Measurements from ENCODE around the gene RAB31. TPM values are rescaled to one million over a fixed set of nuclear protein-coding genes. Genes with fewer than 3 reads are reported as not detected.
A peak's percentile ranks its signal among the peaks of the same experiment; 100 is the strongest.

The RAB31 gene
- total and polyA plus RNA-seq, 8 donors, result 1.4 to 28.2 (median 4.5) TPM

GRCh38 chr18:9845256-9845655 is 137.2 kb downstream of the RAB31 start:
- intact Hi-C loops (cut with DNase I), result no loop called here
- Histone ChIP-seq H3K27me3 (no peaks in the 10 kb centered on the region), H3K4me3 (no peak overlapping the region), H3K36me3 (no peaks in the 10 kb centered on the region), H3K9me3 (no peaks in the 10 kb centered on the region), H3K4me1 (peaks cover 0 to 6% (median 0%) of the 10 kb centered on the region in 3 donors), H3K27ac (no peak overlapping the region)
- 83 to 88% methylated on average over 3 of the region's 3 CpGs for WGBS, 2 donors
- TF ChIP-seq CTCF (IDR thresholded peaks at IDR 0.05), result no peak
- ATAC-seq (no peak), FAIRE-seq (no peak), DNase-seq (no peak)

GRCh38 chr18:9846162-9846925 is 138.2 kb downstream of the RAB31 start:
- Histone ChIP-seq H3K4me1 (peaks cover 0 to 6% (median 0%) of the 10 kb centered on the region in 3 donors), H3K27ac (peak overlapping the region in 2 of 4 donors; percentile 59 to 66), H3K4me3 (peak overlapping the region in 2 of 4 donors; percentile 9 to 15), H3K36me3 (no peaks in the 10 kb centered on the region), H3K27me3 (no peaks in the 10 kb centered on the region), H3K9me3 (no peaks in the 10 kb centered on the region)
- FAIRE-seq (no peak), ATAC-seq (peak; percentile 48 to 75 (median 72)), DNase-seq (peak in 1 of 6 donors; percentile 33)
- 17 to 22% methylated on average over 10 of the region's 10 CpGs for WGBS, 2 donors
- no peak for TF ChIP-seq CTCF (IDR thresholded peaks at IDR 0.05)
- intact Hi-C loops (cut with DNase I), result no loop called here

- H3K4me3 ChIP-seq, result no peak overlapping the region
- H3K4me1 ChIP-seq, result peaks cover 0 to 6% (median 0%) of the 10 kb centered on the region in 3 donors
- H3K27me3 ChIP-seq, result no peaks in the 10 kb centered on the region
- ATAC-seq, result no peak
- no peak for DNase-seq
- intact Hi-C loops (cut with DNase I), result no loop called here
- WGBS, 2 donors, result 81 to 85% methylated on average over 5 of the region's 5 CpGs
- H3K27ac ChIP-seq, result no peak overlapping the region
- FAIRE-seq, result no peak
- TF ChIP-seq CTCF (IDR thresholded peaks at IDR 0.05), result no peak
- H3K9me3 ChIP-seq, result no peaks in the 10 kb centered on the region
- no peaks in the 10 kb centered on the region for H3K36me3 ChIP-seq
Measured at GRCh38 chr18:9848170-9848879, 140.2 kb downstream of the RAB31 start.

- no peak overlapping the region for H3K27ac ChIP-seq
- H3K4me1 ChIP-seq, result peaks cover 0 to 6% (median 0%) of the 10 kb centered on the region in 3 donors
- FAIRE-seq (no peak), DNase-seq (no peak), ATAC-seq (peak in 3 of 4 donors; percentile 36 to 51 (median 43))
- no peak overlapping the region for H3K4me3 ChIP-seq
- TF ChIP-seq CTCF (IDR thresholded peaks at IDR 0.05), result no peak
- H3K9me3 ChIP-seq, result no peaks in the 10 kb centered on the region
- H3K36me3 ChIP-seq, result no peaks in the 10 kb centered on the region
- WGBS, 2 donors, result 76 to 81% methylated on average over 18 of the region's 18 CpGs
- intact Hi-C loops (cut with DNase I), result no loop called here
- no peaks in the 10 kb centered on the region for H3K27me3 ChIP-seq
Measured at GRCh38 chr18:9849407-9850283, 141.5 kb downstream of the RAB31 start.

Measured in pancreas (tissue), 10 donors.